ENCODE measurements around the gene DENND2A. TPM values are rescaled to one million over a fixed set of nuclear protein-coding genes. Genes with fewer than 3 reads are reported as not detected.
A peak's percentile ranks its signal among the peaks of the same experiment; 100 is the strongest.
"Not testable (repeated sequence)": the region's sequence is repeated elsewhere in the genome, so short reads cannot be mapped to it uniquely, and the experiment has no call there.

DENND2A gene
- total RNA-seq, 6 donors from 2014 or later: 4.1 to 27.8 (median 12.1) TPM

DNA sequence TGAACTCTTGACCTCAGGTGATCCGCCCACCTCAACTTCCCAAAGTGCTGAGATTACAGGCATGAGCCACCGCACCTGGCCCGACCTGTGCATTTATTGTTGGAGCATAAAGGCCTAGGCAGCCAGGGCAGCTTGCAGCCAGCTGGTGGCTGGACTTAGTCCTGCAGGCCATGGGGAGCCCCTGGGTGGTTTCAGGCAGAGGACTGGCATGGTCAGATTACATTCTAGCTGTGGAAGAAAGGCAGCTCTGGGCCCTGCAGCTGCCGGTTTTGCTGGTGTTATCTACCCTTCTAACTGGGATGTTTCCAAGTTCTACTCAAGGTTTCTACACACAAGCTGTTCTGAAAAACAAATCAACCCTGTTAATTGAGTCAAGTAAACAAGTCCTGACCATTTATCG is 138.6 kb downstream of the DENND2A start:
- H3K9me3 ChIP-seq: no peaks in the 10 kb centered on the region
- DNase-seq (no peak), ATAC-seq (ENCODE audit: low FRiP score in 2 of 2) (no peak)
- H3K4me1 ChIP-seq: peaks cover 0 to 4% (median 1%) of the 10 kb centered on the region in 4 donors
- H3K27ac ChIP-seq: no peak overlapping the region
- no peak overlapping the region for H3K4me3 ChIP-seq
- no peaks in the 10 kb centered on the region for H3K36me3 ChIP-seq
- no peaks in the 10 kb centered on the region for H3K27me3 ChIP-seq
- 85 to 90% methylated on average over 4 to 5 of the region's 5 CpGs for WGBS, 2 donors
- no peak for TF ChIP-seq POLR2A (IDR thresholded peaks at IDR 0.05)
- no peak for TF ChIP-seq CTCF (IDR thresholded peaks at IDR 0.05)
- TF ChIP-seq POLR2AphosphoS5 (IDR thresholded peaks at IDR 0.05): no peak
- TF ChIP-seq EP300 (IDR thresholded peaks at IDR 0.05): no peak

- H3K9me3 ChIP-seq; H3K27ac ChIP-seq; H3K27me3 ChIP-seq; H3K4me3 ChIP-seq; H3K4me1 ChIP-seq; H3K36me3 ChIP-seq; DNase-seq; ATAC-seq (ENCODE audit: low FRiP score in 2 of 2): not testable (repeated sequence)
- WGBS, 2 donors: 91 to 94% methylated on average over 7 of the region's 7 CpGs
These were observed 142.8 kb downstream of the DENND2A start for GRCh38 chr7:140497807-140498206.

DNA sequence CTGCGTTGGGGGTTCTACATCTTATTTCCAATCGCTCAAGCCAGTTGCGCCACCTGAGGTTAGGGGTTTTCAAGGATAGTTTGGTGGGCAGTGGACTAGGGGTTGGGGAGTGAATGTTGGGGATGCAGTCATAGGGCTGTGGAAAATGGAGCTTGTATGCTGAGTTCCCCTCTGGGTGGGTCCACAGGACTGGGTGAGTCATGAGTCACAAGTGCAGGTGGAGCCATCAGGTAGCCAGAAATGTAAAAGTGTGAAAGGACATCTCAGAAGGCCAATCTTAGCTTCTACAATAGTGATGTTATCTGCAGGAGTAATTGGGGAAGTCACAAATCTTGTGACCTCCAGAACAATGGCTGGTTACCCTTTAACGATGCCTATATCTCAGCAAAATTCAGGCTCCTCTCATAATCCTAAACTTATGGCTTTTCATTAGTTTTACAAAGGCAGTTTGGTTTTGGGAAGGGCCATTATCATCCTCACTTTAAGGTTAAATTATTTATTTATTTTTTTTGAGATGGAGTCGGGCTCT is 143.3 kb downstream of the DENND2A start:
- DNase-seq: no peak
- TF ChIP-seq POLR2A (IDR thresholded peaks at IDR 0.05) (no peak), POLR2AphosphoS5 (IDR thresholded peaks at IDR 0.05) (no peak), EP300 (IDR thresholded peaks at IDR 0.05) (no peak), CTCF (IDR thresholded peaks at IDR 0.05) (no peak)
- no peak for ATAC-seq (ENCODE audit: low FRiP score in 2 of 2)
- Histone ChIP-seq H3K36me3 (no peaks in the 10 kb centered on the region), H3K4me3 (no peak overlapping the region), H3K27ac (no peak overlapping the region), H3K27me3 (no peaks in the 10 kb centered on the region), H3K4me1 (no peaks in the 10 kb centered on the region), H3K9me3 (no peaks in the 10 kb centered on the region)
- WGBS, 2 donors: 72 to 73% methylated on average over 5 of the region's 5 CpGs

DNA sequence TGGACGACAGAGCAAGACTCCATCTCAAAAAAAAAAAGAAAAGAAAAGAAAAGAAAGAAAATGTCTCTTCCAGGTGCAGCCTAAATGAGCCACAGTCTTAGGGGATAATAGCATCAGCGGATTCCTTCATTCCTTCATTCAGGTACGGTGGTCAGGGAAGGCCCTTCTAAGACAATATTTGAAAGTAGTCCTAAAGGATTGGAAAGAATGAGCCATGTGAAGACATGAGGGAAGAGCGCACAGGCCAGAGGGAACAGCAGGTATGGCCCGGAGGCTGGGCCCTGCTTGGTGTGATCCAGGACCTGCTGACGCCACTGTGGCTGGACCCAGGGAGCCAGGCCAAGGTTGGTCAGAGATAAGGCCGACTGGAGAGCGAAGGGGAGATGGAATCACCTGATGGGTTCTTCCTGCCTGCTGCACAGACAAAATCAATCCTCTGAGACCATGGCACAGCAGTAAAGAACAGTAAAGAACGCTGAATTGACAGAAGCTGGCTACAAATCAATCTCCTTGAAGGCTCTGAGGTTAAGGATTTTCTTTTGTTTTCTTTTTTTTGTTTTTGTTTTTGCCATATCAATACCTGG is 145.0 kb downstream of the DENND2A start:
- H3K36me3 ChIP-seq: no peaks in the 10 kb centered on the region
- TF ChIP-seq POLR2A (IDR thresholded peaks at IDR 0.05) (no peak), CTCF (IDR thresholded peaks at IDR 0.05) (no peak), EP300 (IDR thresholded peaks at IDR 0.05) (no peak), POLR2AphosphoS5 (IDR thresholded peaks at IDR 0.05) (no peak)
- no peak overlapping the region for H3K4me3 ChIP-seq
- ATAC-seq (ENCODE audit: low FRiP score in 2 of 2) (no peak), DNase-seq (no peak)
- no peak overlapping the region for H3K27ac ChIP-seq
- no peaks in the 10 kb centered on the region for H3K27me3 ChIP-seq
- H3K4me1 ChIP-seq: no peaks in the 10 kb centered on the region
- 89 to 90% methylated on average over 9 of the region's 9 CpGs for WGBS, 2 donors
- H3K9me3 ChIP-seq: no peaks in the 10 kb centered on the region

DNA sequence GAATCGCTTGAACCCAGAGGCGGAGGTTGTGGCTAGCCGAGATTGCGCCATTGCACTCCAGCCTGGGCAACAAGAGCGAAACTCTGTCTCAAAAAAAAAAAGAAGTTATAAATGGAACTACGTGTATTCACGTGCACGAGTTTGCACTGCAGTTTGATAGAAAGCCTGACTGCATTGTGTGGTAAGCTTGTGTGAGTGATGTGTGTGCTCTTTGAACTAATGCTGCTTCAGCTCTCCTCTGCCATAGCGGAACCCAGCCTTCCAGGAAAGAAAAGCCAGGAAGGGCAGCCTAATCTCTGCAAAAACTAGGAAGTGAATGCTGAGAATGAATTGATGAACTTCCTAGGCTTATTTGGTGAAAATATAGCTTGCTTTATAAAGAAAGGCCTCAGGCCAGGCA is 145.7 kb downstream of the DENND2A start:
- WGBS, 2 donors: 75 to 78% methylated on average over 9 of the region's 9 CpGs
- Histone ChIP-seq H3K27me3 (no peaks in the 10 kb centered on the region), H3K36me3 (no peaks in the 10 kb centered on the region), H3K4me1 (no peaks in the 10 kb centered on the region), H3K9me3 (no peaks in the 10 kb centered on the region), H3K4me3 (no peak overlapping the region), H3K27ac (no peak overlapping the region)
- ATAC-seq (ENCODE audit: low FRiP score in 2 of 2): peak in 1 of 2 donors; percentile 67
- peak in 1 of 2 donors; percentile 28 for DNase-seq
- TF ChIP-seq EP300 (IDR thresholded peaks at IDR 0.05) (no peak), CTCF (IDR thresholded peaks at IDR 0.05) (no peak), POLR2AphosphoS5 (IDR thresholded peaks at IDR 0.05) (no peak), POLR2A (IDR thresholded peaks at IDR 0.05) (no peak)
